T-helper 22 cell (primary cell): ENCODE data around the gene KIF17.

Experiments used
- DNase-seq: peaks from one replicate; pipeline ENCODE4 v3.0.0-alpha.2; 2020; ENCODE audit warnings: low read depth

The KIF17 gene

GRCh38 chr1:20717452-20718342 lies at the start of gene KIF17:
Gene KIF17 (minus strand): TSS chr1:20718007. CDS start chr1:20717706, 301 bp downstream.
- DNase-seq: peak; percentile 29

GRCh38 chr1:20767271-20767670 lies 49.5 kb upstream of the KIF17 start:
- no peak for DNase-seq

- DNase-seq: no peak
Measured at GRCh38 chr1:20763417-20763816, 45.6 kb upstream of the KIF17 start.

- no peak for DNase-seq
Measured at GRCh38 chr1:20760322-20760721, 42.5 kb upstream of the KIF17 start.

- DNase-seq: no peak
Measured at GRCh38 chr1:20753589-20753988, 35.8 kb upstream of the KIF17 start.

GRCh38 chr1:20751462-20751990 lies 33.7 kb upstream of the KIF17 start:
- DNase-seq: no peak

GRCh38 chr1:20742671-20743070 lies 24.9 kb upstream of the KIF17 start:
- no peak for DNase-seq

GRCh38 chr1:20740781-20741180 lies 23.0 kb upstream of the KIF17 start:
- no peak for DNase-seq

GRCh38 chr1:20739225-20739624 lies 21.4 kb upstream of the KIF17 start:
- DNase-seq: no peak

- DNase-seq: no peak
Measured at GRCh38 chr1:20735581-20736111, 17.8 kb upstream of the KIF17 start.

- no peak for DNase-seq
Measured at GRCh38 chr1:20733360-20733975, 15.7 kb upstream of the KIF17 start.

GRCh38 chr1:20732588-20733359 lies 15.0 kb upstream of the KIF17 start, which contains the start of gene SH2D5:
Gene SH2D5 (minus strand): TSS chr1:20732703. CDS start chr1:20728044, 4,659 bp downstream.
- peak; percentile 64 for DNase-seq

GRCh38 chr1:20732071-20732587 lies 14.3 kb upstream of the KIF17 start:
- DNase-seq: peak; percentile 45

GRCh38 chr1:20731057-20731991 lies 13.5 kb upstream of the KIF17 start:
- no peak for DNase-seq

- DNase-seq: no peak
Measured at GRCh38 chr1:20730690-20731056, 12.9 kb upstream of the KIF17 start.

- DNase-seq: no peak
Measured at GRCh38 chr1:20729990-20730689, 12.3 kb upstream of the KIF17 start.

GRCh38 chr1:20729155-20729931 lies 11.5 kb upstream of the KIF17 start:
- DNase-seq: no peak

- no peak for DNase-seq
Measured at GRCh38 chr1:20728371-20729154, 10.8 kb upstream of the KIF17 start.
